Measurements from ENCODE around the gene CCP110. TPM values are rescaled to one million over a fixed set of nuclear protein-coding genes. Genes with fewer than 3 reads are reported as not detected.

Gene CCP110
- total and polyA plus RNA-seq, 2 of the 13 experiments (the other 11 are each of a cell fraction or from before 2014, with no cell fraction given): 10.0 to 11.1 TPM

GRCh38 chr16:19555186-19555937 lies 31.6 kb downstream of the CCP110 start, which contains the start of gene VPS35L (continued):
- TF ChIP-seq CENPX (CRISPR knock-in tag; IDR thresholded peaks at IDR 0.05) (no peak), GATAD2A (CRISPR knock-in tag; IDR thresholded peaks at IDR 0.05) (peak; percentile 79), MAFF (IDR thresholded peaks at IDR 0.05; ENCODE audit: low read depth, low read length) (peak; percentile 4; the same call in 1 of the 2 replicates), NFIB (CRISPR knock-in tag; IDR thresholded peaks at IDR 0.05; ENCODE audit: borderline replicate concordance) (no peak), SETDB1 (CRISPR knock-in tag; IDR thresholded peaks at IDR 0.05; ENCODE audit: borderline replicate concordance) (no peak), ISX (CRISPR knock-in tag; conservative IDR thresholded peaks at IDR 0.05) (no peak; the same call in 1 of the 2 replicates), CREB1 (IDR thresholded peaks at IDR 0.05) (peak; percentile 88), CREB1 (CRISPR knock-in tag; IDR thresholded peaks at IDR 0.05) (peak; percentile 76), ARHGAP35 (CRISPR knock-in tag; IDR thresholded peaks at IDR 0.05; ENCODE audit: borderline replicate concordance) (no peak), NFE2 (CRISPR knock-in tag; IDR thresholded peaks at IDR 0.05) (no peak), JARID2 (CRISPR knock-in tag; IDR thresholded peaks at IDR 0.05; ENCODE audit: insufficient replicate concordance) (no peak), LBX2 (CRISPR knock-in tag; IDR thresholded peaks at IDR 0.05; ENCODE audit: borderline replicate concordance) (peak; percentile 77; the same call in 1 of the 2 replicates), DR1 (CRISPR knock-in tag; IDR thresholded peaks at IDR 0.05) (0 out of 2 replicates have a peak, but pooled peaks have one; percentile 56), YEATS2 (CRISPR knock-in tag; IDR thresholded peaks at IDR 0.05; ENCODE audit: borderline replicate concordance) (0 out of 2 replicates have a peak, but pooled peaks have one; percentile 13), GTF3A (CRISPR knock-in tag; conservative IDR thresholded peaks at IDR 0.05) (peak; percentile 80), ZNF572 (CRISPR knock-in tag; IDR thresholded peaks at IDR 0.05) (no peak; the same call in 1 of the 2 replicates), SP4 (CRISPR knock-in tag; IDR thresholded peaks at IDR 0.05) (peak; percentile 66), PBX3 (CRISPR knock-in tag; IDR thresholded peaks at IDR 0.05; ENCODE audit: borderline replicate concordance) (no peak), CHCHD3 (CRISPR knock-in tag; IDR thresholded peaks at IDR 0.05) (peak; percentile 82; the same call in 1 of the 2 replicates)
- TF ChIP-seq, protein P1, sequence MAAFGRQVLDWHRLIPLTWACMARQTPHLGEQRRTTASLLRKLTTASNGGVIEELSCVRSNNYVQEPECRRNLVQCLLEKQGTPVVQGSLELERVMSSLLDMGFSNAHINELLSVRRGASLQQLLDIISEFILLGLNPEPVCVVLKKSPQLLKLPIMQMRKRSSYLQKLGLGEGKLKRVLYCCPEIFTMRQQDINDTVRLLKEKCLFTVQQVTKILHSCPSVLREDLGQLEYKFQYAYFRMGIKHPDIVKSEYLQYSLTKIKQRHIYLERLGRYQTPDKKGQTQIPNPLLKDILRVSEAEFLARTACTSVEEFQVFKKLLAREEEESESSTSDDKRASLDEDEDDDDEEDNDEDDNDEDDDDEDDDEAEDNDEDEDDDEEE (CRISPR knock-in tag; IDR thresholded peaks at IDR 0.05): no peak; the same call in 1 of the 2 replicates
- TF ChIP-seq, protein P2, sequence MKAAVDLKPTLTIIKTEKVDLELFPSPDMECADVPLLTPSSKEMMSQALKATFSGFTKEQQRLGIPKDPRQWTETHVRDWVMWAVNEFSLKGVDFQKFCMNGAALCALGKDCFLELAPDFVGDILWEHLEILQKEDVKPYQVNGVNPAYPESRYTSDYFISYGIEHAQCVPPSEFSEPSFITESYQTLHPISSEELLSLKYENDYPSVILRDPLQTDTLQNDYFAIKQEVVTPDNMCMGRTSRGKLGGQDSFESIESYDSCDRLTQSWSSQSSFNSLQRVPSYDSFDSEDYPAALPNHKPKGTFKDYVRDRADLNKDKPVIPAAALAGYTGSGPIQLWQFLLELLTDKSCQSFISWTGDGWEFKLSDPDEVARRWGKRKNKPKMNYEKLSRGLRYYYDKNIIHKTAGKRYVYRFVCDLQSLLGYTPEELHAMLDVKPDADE (CRISPR knock-in tag; IDR thresholded peaks at IDR 0.05): peak; percentile 88; the same call in 1 of the 2 replicates
- TF ChIP-seq, protein P3, sequence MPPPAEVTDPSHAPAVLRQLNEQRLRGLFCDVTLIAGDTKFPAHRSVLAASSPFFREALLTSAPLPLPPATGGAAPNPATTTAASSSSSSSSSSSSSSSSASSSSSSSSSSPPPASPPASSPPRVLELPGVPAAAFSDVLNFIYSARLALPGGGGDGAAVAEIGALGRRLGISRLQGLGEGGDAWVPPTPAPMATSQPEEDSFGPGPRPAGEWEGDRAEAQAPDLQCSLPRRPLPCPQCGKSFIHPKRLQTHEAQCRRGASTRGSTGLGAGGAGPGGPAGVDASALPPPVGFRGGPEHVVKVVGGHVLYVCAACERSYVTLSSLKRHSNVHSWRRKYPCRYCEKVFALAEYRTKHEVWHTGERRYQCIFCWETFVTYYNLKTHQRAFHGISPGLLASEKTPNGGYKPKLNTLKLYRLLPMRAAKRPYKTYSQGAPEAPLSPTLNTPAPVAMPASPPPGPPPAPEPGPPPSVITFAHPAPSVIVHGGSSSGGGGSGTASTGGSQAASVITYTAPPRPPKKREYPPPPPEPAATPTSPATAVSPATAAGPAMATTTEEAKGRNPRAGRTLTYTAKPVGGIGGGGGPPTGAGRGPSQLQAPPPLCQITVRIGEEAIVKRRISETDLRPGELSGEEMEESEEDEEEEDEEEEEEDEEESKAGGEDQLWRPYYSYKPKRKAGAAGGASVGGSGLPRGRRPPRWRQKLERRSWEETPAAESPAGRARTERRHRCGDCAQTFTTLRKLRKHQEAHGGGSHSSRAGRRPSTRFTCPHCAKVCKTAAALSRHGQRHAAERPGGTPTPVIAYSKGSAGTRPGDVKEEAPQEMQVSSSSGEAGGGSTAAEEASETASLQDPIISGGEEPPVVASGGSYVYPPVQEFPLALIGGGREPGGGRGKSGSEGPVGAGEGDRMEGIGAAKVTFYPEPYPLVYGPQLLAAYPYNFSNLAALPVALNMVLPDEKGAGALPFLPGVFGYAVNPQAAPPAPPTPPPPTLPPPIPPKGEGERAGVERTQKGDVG (CRISPR knock-in tag; IDR thresholded peaks at IDR 0.05; ENCODE audit: borderline replicate concordance): peak; percentile 98; the same call in 1 of the 2 replicates
